H1 (cell line): Measurements from ENCODE around the gene LPP.

Experiments used
- CHD1 ChIP-seq: IDR thresholded peaks from 2 replicates; pipeline ENCODE4 v1.6.1; 2012; ENCODE audit warnings: low read depth, low read length, improper control_type of control experiment
- EGR1 ChIP-seq: IDR thresholded peaks from 2 replicates; pipeline ENCODE4 v1.6.1; 2011; ENCODE audit warnings: low read depth, low read length, borderline replicate concordance
- EP300 ChIP-seq, 2 experiments: IDR thresholded peaks; 1 replicate in 1 of 2; 2 replicates in 1 of 2; pipeline ENCODE4 v1.6.1; 2011 to 2012; ENCODE audit warnings: low read depth in 2 of 2, low read length in 2 of 2, mild to moderate bottlenecking in 2 of 2, borderline replicate concordance in 1 of 2, inconsistent platforms in 1 of 2, moderate library complexity in 1 of 2
- EZH2 ChIP-seq: fragments of 200-600 bp; sonication (generic); IDR thresholded peaks from 2 replicates; pipeline ENCODE4 v1.7.1; 2012; ENCODE audit warnings: low read depth, mild to moderate bottlenecking, moderate library complexity, low read length, inconsistent platforms; ENCODE audit not compliant: severe bottlenecking
- POLR2A ChIP-seq, 2 experiments: IDR thresholded peaks; 1 replicate in 1 of 2; 2 replicates in 1 of 2; pipeline ENCODE4 v1.6.1; 2011; ENCODE audit warnings: low read depth in 2 of 2, low read length in 2 of 2, mild to moderate bottlenecking in 2 of 2; ENCODE audit errors: control extremely low read depth in 1 of 2
- RAD21 ChIP-seq, 2 experiments: IDR thresholded peaks in 1 of 2; conservative IDR thresholded peaks in 1 of 2; 2 replicates each; pipeline ENCODE4 v1.6.1; 2011; ENCODE audit warnings: low read depth in 2 of 2, low read length in 2 of 2, improper control_type of control experiment in 1 of 2, inconsistent platforms in 1 of 2, mild to moderate bottlenecking in 1 of 2, moderate library complexity in 1 of 2
- SIRT6 ChIP-seq: IDR thresholded peaks from one replicate; pipeline ENCODE4 v1.7.1; 2012; ENCODE audit warnings: low read length, inconsistent platforms
- TF ChIP-seq, protein P1 (sequence below), 3 experiments: IDR thresholded peaks; 1 replicate in 2 of 3; 2 replicates in 1 of 3; pipeline versions ENCODE4 v1.5.1 to v1.6.1; 2011; ENCODE audit warnings: low read length in 3 of 3, mild to moderate bottlenecking in 3 of 3, inconsistent platforms in 2 of 3, low read depth in 1 of 3, moderate library complexity in 1 of 3; ENCODE audit not compliant: insufficient read depth in 1 of 3; ENCODE audit errors: control extremely low read depth in 1 of 3

DNA sequence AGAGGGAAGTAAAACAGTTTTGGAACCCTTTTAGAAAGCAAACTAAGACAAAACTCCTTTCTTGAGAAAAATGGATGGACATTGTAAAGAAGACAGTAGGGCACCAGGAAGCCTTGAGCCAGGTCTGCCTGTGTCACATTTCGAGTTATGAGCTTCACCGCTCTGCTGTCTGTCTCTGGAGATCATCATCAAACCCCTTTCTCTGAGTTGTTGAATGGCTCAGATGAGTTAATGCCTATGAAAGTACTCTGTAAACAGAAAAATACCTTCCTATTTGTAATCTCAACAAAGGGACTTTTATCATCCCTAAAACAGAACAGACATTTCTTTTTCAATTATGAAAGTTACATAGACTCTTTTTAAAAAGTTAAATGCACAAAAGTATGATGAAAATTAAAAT lies 145.8 kb downstream of the LPP start:
- TF ChIP-seq EZH2 (no peak), POLR2A (IDR thresholded peaks at IDR 0.05; ENCODE audit: control extremely low read depth in 1 of 2, low read depth in 2 of 2, low read length in 2 of 2) (no peak), SIRT6 (no peak), EGR1 (no peak), EP300 (IDR thresholded peaks at IDR 0.05; ENCODE audit: borderline replicate concordance in 1 of 2, low read depth in 2 of 2, low read length in 2 of 2) (no peak), CHD1 (no peak), RAD21 (IDR thresholded peaks at IDR 0.05 in 1 of 2, conservative IDR thresholded peaks at IDR 0.05 in 1 of 2; ENCODE audit: low read depth in 2 of 2, low read length in 2 of 2) (no peak)
- TF ChIP-seq, protein P1, sequence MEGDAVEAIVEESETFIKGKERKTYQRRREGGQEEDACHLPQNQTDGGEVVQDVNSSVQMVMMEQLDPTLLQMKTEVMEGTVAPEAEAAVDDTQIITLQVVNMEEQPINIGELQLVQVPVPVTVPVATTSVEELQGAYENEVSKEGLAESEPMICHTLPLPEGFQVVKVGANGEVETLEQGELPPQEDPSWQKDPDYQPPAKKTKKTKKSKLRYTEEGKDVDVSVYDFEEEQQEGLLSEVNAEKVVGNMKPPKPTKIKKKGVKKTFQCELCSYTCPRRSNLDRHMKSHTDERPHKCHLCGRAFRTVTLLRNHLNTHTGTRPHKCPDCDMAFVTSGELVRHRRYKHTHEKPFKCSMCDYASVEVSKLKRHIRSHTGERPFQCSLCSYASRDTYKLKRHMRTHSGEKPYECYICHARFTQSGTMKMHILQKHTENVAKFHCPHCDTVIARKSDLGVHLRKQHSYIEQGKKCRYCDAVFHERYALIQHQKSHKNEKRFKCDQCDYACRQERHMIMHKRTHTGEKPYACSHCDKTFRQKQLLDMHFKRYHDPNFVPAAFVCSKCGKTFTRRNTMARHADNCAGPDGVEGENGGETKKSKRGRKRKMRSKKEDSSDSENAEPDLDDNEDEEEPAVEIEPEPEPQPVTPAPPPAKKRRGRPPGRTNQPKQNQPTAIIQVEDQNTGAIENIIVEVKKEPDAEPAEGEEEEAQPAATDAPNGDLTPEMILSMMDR (IDR thresholded peaks at IDR 0.05; ENCODE audit: control extremely low read depth in 1 of 3, insufficient read depth in 1 of 3, low read depth in 1 of 3, low read length in 3 of 3) = no peak
